NCI-H226 (cell line): ENCODE results near the gene BRMS1L.
"Not testable (repeated sequence)": the region's sequence is repeated elsewhere in the genome, so short reads cannot be mapped to it uniquely, and the experiment has no call there.

Source experiments
- DNase-seq: peaks from one replicate; pipeline ENCODE4 v3.0.0-alpha.2; 2015

Gene BRMS1L

DNA sequence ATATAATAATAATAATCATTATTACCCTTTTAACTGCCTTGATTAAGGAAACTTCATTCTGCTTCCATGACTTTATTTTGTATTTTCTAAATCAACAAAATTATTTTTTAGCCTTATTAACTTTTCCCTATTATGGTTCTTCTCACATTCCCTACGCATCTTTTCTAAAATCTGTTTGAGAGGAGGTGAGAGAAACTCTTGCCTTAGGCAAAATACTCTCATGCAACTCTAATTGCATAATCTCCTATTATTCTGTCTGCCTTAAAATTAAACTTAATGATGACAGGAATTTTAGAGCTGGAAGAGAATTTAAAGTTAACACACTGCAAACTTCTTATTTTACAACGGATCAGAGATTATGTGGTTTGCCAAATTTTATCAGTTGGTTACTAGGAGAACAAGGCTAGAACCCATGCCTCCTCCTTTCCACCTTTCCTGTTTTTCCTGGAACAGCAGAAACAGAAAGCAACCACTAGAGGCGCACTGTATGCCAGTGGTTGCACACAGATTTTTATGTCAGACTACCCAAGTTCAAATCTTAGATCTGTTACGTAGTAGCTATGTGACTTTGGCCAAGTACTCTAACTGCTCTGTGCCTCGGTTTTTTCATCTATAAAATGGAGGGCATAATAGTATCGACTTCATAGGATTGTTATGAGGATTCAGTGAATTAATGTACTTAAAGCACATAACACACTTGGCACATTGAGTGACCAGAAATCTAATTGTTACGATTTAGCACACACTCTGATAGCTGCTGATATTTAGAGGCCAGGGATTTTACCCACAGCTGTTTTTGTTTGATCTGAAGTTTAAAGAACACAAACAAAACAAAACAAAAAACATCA lies 4.3 kb upstream of the BRMS1L start:
- peak; percentile 23 for DNase-seq

DNA sequence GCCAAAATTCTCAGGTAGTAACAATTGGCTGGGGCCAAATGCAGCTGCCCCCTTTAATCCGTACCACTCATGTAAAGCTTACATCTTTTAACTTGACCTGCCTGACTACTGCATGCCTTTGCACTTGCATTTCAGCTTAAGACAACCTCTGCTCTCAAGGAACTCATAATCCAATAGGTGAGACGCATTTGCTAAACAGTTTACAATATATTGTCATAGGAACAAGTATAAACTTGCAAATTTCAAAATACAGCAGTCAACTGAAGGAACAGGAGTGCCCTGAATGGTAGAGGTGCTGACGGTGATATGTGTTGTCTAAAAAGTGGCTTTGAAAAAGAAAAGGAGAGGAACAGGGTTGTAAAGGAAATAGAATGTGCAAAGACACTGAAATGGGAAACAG lies 3.6 kb upstream of the BRMS1L start:
- DNase-seq, result no peak

DNA sequence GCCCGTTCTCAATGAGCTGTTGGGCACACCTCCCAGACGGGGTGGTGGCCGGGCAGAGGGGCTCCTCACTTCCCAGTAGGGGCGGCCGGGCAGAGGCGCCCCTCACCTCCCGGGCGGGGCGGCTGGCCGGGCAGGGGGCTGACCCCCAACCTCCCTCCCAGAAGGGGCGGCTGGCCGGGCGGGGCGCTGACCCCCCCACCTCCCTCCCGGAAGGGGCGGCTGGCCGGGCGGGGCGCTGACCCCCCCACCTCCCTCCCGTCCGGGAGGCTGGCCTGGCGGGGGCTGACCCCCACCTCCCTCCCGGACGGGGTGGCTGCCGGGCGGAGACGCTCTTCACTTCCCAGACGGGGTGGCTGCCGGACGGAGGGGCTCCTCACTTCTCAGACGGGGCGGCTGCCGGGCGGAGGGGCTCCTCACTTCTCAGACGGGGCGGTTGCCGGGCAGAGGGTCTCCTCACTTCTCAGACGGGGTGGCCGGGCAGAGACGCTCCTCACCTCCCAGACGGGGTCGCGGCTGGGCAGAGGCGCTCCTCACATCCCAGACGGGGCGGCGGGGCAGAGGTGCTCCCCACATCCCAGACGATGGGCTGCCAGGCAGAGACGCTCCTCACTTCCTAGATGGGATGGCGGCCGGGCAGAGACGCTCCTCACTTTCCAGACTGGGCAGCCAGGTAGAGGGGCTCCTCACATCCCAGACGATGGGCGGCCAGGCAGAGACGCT lies 1.5 kb upstream of the BRMS1L start:
- DNase-seq, result not testable (repeated sequence)

DNA sequence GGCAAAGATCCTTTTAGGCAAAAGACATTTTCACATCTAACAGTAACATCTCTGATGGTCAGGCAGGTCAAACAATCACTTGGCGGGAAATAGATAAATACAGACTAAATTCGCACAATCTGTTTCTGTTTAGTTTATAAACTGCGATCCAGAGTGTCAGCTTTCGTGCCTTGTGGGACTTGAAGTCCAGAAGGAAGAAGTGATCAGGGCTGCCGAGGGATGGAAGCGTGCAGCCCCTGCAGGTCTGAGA lies 245 bp upstream of the BRMS1L start:
- DNase-seq, result no peak

DNA sequence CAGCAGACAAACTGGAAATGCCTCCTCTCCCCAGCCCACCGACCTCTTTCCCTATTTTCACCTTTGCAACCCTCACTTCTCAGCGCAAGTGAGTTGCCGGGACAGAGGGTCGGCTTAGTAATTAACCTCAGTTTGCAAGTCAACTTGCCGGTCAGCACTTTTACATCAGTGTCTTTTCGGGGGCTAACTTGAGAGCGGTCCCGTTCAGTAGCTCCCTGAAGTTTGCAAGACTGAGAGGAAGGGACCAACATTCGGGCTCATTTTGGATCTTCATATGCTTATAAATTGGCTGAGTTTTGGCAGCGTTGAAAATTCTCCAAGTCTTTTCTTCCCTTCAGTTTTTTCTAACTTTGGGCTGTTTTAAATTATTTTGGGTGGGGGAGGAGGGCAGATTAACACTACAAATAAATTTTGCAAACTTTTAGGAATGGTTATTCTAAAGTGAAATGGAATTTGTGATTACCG lies 846 bp downstream of the BRMS1L start:
- no peak for DNase-seq

DNA sequence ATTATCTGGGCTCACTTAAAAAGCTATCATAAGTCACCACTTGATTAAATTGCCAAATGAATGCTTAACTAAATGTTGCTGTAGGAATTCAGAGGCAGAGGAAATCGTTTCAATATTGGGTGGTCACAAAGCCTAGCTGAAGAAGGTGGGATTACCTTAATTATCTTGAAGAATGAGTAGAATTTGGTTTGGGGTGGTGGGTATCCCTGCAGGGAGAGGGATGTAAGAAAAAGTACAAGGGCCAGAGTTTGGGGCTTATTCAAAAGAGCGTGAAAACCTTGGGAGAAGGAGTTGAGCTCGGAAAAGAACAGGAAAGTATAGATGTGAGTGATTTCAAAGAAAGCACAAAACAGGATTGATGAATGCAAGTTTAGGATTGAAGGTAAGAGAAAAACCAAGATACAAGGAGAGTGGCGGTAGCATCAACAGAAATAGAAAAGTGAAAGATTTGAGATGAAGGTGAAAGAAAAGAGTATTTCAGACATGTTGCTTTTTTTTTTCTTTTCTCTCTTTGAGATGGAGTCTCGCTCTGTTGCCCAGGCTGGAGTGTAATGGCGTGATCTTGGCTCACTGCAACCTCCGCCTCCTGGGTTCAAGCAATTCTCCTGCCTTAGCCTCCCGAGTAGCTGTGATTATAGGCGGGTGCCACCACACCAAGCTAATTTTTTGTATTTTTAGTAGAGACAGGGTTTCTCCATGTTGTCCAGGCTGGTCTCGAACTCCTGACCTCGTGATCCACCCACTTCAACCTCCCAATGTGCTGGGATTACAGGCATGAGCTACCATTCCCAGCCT lies 1.7 kb downstream of the BRMS1L start:
- DNase-seq, result no peak

DNA sequence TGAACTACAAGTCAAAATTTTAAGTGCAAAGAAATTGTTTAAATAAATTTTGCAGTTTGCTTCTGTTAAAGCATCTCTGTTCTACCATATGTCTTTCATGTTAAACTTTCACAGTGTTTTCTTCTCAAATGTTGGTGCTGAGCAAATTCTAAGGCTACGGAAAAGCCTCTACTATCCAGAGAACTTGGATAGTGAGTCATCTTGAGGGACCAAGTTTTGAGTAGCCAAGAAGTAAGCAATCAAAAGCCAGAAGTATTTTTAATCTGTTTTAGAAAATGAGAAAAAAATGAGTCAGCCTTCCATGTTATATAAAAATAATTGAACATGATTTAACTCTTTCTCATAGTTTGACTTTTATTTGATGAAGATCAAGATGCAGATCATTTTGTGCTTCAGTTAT lies 3.3 kb downstream of the BRMS1L start:
- DNase-seq, result no peak

DNA sequence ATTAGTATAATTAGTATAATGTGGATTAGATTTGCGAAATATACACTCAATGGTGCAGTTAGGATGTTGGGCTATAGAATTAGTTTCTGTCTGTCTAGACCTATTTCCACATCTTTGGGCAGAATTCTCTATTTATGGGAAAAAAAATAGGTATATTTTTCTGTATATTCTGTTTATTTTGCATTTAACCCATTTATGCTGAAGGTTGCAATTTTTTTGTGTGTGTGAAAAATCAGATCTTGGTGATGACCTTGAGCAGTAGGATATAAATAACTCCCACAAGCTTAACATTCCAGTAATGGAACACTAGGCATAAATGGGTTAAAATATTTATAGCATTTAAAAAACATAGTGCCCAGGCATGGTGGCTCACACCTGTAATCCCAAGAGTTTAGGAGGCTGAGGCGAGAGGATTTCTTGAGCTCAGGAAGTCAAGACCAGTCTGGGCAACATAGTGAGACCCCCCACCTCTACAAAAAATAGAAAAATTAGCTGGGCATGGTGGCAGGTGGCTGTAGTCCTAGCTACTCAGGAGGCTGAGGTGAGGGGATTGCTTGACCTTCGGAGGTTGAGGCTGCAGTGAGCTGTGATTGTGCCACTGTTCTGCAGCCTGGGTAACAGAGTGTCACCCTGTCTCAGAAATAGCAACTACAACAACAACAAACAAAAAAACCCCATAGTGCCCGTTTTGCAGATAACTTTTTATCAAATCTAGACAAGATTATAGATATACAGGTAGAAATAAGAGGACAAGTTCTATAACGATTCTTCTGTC lies 9.3 kb downstream of the BRMS1L start:
- DNase-seq, result no peak

DNA sequence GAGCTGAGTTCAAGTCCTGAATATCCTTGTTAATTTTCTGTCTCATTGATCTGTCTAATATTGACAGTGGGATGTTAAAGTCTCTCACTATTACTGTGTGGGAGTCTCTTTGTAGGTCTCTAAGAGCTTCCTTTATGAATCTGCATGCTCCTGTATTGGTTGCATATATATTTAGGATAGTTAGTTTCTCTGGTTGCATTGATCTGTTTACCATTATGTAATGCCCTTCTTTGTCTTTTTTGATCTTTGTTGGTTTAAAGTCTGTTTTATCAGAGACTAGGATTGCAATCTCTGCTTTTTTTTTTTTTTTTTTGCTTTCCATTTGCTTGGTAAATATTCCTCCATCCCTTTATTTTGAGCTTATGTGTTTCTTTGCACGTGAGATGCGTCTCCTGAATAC lies 15.6 kb downstream of the BRMS1L start:
- DNase-seq, result not testable (repeated sequence)

DNA sequence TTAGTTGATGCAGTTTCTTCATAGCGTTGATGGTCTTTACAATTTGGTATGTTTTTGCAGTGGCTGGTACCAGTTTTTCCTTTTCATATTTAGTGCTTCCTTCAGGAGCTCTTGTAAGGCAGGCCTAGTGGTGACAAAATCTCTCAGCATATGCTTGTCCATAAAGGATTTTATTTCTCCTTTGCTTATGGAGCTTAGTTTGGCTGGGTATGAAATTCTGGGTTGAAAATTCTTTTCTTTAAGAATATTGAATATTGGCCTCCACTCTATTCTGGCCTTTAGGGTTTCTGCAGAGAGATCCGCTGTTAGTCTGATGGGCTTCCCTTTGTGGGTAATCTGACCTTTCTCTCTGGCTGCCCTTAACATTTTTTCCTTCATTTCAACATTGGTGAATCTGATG lies 16.1 kb downstream of the BRMS1L start:
- DNase-seq, result not testable (repeated sequence)

DNA sequence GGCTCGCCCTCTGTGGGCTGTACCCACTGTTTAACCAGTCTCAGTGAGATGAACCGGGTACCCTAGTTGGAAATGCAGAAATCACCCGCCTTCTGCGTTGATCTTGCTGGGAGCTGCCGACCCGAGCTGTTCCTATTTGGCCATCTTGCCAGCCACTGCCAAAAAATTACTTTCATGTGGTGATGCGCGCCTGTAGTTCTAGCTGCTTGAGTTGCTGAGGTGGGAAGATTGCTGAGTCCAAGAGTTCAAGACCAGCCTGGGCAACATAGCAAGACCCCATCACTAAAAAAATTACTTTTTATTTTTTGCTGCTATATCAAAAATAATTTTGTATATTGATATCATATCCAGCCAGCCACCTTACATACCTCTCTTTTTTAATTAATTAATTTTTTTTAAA lies 18.4 kb downstream of the BRMS1L start:
- DNase-seq, result no peak

DNA sequence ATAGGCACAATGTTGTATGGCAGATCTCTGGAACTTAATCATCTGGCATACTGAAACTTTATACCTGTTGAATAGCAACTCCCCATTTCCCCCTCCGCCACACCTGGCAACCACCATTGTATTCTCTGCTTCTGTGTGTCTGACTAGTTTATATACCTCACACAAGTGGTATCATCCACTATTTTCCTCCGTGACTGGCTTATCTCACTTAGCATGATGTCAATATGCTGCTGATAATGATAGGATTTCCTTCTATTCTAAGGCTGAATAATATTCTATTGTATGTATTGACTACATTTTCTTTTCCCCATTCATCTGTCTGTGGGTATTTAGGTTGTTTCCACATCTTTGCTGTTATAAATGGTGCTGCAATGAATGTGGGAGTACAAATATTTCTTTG lies 21.5 kb downstream of the BRMS1L start:
- DNase-seq, result no peak

DNA sequence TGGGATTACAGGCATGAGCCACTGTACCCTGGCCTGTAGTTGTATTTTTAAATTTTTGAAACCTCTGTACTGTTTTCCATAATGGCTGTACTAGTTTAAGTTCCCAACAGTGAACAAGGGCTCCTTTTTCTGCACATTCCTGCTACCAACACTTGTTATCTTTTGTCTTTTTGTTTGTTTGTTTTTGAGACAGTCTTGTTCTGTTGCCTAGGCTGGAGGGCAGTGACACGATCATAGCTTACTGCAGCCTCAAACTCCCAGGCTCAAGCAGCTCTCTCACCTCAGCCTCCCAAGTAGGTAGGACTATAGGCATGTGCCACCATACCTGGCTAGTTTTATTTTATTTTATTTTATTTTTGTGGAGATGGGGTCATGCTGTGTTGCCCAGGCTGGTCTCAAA lies 23.0 kb downstream of the BRMS1L start:
- DNase-seq, result no peak

DNA sequence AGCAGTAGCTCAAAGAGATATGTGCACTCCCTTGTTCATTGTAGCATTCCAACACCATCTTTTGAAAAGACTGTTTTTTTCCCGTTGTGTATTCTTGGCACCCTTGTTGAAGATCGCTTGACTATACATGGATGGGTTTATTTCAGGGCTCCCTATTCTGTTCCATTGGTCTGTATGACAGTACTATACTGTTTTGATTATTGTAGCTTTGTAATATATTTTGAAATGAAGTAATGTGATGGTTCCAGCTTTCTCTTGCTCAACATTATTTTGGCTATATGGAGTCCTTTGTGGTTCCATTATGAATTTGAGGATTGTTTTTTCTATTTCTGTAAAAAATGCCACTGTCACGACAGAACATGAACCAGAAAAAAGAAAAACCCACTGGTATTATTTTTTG lies 25.7 kb downstream of the BRMS1L start:
- DNase-seq, result no peak

DNA sequence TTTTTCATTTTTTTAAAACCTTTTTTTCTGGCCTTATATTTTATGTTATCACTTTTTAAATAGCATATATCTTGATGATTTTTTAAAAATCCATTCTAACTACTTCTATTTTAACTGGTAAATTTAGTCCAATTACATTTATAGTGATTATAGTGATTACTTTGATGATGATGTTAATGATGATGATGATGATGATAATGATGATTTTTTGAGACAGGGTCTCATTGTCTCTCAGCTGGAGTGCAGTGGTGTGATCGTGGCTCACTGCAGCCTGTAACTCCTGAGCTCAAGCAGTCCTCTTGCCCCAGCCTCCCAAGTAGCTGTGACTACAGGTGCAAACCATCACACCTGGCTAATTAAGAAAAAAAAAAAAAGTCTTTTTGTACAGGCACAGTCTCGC lies 27.1 kb downstream of the BRMS1L start:
- no peak for DNase-seq

DNA sequence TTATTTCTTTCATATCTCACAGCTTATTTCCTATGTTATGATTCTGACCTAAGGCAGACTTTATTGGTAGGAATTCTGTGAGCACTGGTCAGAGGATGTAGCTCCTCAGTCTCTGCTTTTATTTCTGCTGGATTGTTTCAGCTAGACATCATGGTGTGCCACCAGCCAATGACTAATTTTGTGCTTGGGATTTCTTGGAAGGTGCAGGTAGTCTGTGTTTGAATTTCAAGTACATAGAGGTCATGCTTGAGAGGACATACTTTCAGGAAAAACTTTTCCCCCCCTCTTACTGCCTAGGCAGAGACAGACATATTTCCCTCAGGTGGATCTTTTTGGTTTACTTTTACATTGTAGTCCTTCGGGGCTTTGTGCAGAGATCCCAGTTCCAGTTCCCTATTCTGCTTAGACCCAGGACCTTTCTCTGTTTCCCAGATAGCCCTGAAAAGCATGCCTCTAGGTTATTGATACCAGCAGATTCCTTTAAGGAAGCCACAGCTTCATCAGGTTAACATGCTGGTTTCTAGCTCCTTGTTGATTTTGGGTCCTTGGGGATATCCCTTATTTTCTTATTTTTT lies 28.6 kb downstream of the BRMS1L start:
- no peak for DNase-seq

DNA sequence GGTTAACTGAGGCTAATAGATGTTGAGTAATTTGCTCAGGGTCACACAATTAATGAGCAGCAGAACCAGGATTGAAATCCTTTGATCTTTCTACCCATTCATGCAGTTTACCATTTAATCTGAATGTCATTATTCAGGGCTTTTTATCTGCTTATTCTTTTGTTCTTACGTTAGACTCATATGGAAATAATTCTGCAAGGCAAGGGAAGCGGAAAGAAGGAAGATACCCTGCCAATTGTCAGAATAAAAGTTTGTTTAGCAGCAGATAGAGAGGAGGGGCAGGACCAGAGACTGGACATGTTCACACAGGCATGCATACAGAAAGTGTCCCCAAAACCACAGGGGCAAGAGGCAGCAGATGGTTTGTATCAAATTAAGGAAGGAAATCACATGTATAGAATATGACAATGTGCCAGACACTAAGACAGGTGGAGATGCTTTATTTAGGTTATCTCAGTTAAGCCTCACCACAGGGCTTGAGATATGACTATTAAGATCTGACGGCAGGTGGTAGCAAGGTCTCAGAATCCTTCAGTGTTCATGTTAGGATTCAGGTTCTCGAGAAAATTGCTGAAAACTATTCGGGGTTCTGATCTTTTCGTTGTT lies 29.8 kb downstream of the BRMS1L start:
- no peak for DNase-seq

DNA sequence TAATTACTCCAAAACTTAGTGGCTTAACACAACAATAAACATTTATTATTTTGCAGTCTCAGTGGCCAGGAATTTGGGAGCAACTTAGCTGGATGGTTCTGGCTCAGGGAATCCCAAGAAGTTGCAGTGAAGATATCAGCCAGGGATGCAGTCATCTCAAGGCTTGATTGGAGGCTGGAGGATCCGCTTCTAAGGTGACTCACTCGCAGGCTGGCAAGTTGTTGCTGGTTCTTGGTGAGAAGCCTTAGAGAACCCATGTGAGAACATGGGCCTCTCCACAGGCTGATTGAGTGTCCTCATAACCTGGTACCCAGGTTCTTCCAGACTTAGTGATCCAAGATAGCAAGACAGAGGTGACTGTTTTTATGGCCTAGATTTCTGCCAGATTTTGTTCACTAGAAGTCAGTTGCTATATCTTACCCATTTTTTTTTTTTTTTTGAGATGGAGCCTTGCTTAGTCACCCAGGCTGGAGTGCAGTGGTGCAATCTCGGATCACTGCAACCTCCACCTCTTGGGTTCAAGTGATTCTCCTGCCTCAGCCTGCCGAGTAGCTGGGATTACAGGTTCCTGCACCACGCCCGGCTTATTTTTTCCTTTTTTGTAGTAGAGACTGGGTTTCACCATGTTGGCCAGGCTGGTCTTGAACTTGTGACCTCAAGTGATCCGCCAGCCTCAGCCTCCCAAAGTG lies 32.5 kb downstream of the BRMS1L start:
- DNase-seq, result peak; percentile 73

DNA sequence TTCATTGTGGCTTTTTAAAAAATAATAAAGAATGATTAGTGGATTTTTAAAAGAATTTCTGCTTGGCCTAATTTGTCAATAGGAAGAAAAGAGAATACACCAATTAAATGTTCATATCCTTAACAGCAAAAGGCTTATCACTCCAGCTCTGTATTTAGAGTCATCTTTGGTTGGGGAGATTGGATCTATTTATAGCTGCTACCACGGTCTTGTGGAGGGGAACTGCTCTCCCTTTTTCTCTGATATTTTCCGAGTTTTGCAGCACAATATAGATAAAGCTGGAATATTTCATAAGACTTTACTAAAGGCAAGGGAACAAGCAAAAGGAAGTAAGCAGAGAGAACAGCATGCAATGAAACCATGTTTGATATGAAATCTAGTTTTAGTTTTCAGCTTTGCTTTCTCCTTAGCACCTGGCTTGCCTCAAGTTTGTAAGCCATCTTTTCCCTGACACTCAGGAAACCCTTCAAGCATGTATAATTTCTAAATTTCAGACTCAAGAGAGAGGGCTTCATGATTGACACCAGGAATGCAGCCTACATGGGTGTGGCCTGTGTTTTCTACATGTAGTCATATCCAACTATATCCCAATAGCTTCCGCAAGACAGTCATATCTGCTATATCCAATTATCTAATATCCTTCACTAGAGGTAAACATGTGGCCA lies 35.2 kb downstream of the BRMS1L start:
- no peak for DNase-seq

DNA sequence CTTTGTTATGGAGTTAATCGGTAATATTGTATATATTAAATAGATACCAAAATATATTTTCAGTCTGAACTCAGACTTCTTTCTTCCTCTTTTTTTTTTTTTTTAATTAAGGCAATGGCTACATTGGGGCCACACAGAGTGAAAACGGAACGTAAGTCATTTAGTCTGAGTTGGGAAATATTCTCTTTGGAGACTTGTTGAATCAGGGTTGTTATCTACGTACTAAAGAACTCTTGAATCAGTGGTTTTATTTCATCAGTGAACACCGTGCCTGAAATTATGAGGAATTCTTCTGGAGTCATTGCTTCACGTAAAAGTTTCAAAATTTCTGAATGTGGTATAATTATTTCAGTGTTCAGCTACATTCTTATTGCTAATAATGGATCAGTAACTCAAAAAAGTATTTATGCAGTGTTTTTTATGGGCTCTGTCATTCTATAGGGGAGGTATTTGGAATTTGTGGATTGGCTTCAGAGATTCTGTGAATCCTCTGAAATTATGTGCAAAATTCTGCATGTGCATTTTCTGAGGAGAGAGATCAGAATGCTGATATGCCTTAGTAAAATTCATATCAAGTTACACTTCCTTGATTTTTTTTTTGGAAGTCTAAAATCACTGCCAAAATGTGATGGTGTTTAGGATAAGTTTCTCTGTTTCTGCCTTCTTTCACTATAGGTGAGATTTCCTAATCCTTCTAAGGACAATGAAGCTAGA lies 39.6 kb downstream of the BRMS1L start:
- DNase-seq, result no peak
